Measurements from ENCODE around the gene METRN.
"Not testable (repeated sequence)": the region's sequence is repeated elsewhere in the genome, so short reads cannot be mapped to it uniquely, and the experiment has no call there.

Gene METRN

DNA sequence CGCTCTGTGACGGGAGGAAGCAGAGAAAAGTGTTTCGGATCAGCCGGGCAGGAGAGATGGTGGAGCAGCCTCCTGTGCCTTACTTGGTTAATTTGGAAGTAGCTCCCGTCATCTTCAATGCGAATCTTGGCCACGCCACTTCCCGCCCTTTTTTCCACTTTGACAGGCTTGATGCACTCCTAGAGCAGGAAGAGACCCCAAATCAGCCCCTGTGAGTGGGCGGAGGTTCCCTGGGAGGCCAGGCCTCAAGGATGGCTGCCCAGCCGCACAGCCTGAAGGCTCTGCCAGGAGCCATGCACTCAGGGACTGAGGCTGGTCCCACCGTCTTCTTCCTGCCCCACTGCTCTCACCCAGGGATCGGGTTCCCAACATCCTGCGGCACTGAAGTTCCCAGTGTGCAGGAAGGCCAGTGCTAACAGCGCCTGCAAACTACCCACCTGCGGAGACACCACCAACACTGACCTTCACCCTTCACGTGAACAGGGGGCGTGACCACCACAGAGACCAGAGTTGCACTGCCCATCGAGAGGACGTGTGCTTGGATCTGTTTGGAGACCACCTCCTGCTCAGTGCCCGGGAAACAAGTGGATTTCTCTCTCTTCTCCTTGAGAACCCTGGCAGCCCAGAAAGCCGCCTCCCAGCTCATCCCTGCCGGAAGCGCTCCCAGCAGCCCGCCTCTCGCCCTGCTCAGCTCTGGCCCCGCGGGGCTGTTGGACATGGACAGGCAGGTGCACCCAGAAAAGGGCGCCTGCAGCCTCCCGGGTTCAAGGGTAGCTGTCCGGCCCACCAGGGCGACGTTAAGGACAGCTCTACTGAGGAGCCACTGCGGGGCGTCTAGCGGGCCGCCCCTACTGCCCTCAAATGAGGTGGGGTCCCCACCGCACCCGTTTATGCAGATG lies 24.9 kb downstream of the METRN start:
- no peak for FAIRE-seq

DNA sequence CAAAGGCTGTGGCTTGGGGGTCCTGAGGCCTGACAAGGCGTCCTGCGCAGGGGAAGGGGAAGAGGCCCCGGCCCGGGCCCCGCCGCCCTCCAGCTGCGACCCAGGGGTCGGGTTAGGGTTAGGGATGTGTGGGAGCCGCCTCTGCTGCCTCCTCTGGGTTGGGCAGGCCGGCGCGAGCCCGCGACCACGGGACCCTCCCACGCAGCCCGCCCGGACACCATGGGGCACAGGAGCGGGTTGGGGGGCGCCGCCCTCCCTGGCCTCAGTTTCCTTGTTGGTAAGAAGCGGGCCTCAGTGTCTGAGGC lies 25.5 kb downstream of the METRN start:
- no peak for FAIRE-seq

DNA sequence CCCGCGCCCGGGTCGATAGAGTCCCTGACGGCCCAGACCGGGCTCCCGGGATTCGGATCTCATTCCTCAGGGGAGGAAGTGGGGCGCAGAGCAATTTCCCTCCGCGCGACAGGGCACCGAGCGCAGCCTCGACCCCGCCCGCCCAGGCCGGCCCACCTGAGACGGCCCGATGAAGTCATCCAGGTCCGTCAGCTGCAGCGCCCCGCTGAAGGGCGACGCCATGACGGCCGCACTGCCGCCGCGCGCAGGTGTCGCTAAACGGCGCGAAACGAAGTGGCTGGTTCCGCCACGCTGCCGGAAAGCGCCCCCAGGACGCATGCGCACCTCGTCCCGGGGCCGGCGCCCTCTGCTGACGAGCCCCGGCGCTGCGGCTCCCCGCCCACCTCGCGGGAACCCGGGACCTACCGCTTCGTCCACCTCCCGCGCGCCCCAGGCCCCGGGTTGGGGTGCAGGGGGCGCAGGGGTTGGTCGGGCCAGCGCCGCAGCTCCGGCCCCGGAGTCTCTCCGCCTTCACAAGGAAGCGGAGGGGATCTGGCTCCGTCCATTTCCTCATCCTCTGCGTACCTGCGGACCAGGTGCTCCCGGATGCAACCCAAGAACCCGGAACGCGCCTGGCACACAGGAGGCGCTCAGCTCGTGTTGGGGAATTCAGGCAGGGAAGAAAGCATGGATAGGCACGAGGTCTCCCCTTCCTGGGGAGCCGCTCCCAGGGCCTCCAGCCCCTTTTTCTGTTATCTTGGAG lies 26.0 kb downstream of the METRN start, which contains the start of gene CIAO3:
TSS of gene CIAO3 (minus strand) at position 234 of the 742 bp plus-strand sequence. CDS start at position 222, 12 bp downstream.
- no peak for FAIRE-seq

DNA sequence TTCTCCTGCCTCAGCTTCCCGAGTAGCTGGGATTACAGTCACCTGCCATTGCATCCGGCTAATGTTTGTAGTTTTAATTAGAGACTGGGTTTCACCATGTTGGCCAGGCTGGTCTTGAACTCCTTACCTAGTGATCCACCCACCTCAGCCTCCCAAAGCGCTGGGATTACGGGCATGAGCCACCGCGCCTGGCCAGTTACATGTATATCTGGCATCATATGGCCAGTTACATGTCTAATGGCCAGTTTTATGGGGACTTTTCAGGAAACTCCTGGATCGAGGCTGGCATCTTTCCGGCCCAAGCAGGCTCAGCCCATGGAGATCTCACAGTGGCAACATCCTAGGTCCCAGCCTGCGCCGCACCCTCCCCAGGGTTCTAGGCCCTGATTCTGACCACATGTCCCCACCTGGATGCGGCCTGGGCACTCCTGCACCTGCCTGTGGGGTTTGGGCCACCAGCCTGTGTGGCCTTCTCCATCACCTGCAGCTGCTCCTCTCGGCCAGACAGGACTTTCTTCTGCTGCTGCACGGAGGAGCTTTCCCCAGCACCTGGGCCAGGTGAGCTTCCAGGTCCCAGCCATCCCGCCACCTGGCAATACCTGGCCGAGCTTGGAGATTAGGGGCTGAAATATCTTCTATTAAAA lies 27.2 kb downstream of the METRN start:
- no peak for FAIRE-seq

DNA sequence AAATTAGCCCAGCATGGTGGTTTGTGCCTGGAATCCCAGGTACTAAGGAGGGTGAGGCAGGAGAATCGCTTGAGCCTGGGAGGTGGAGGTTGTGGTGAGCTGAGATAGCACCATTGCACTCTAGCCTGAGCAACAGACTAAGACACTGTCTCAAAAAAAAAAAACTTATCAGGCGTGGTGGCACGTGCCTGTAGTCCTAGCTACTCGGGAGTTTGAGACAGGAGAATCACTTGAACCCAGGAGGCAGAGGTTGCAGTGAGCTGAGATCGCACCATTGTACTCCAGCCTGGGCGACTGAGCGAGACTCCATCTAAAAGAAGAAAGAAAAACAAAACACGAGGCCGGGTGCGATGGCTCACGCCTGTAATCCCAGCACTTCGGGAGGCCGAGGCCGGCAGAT lies 28.0 kb downstream of the METRN start:
- not testable (repeated sequence) for FAIRE-seq

DNA sequence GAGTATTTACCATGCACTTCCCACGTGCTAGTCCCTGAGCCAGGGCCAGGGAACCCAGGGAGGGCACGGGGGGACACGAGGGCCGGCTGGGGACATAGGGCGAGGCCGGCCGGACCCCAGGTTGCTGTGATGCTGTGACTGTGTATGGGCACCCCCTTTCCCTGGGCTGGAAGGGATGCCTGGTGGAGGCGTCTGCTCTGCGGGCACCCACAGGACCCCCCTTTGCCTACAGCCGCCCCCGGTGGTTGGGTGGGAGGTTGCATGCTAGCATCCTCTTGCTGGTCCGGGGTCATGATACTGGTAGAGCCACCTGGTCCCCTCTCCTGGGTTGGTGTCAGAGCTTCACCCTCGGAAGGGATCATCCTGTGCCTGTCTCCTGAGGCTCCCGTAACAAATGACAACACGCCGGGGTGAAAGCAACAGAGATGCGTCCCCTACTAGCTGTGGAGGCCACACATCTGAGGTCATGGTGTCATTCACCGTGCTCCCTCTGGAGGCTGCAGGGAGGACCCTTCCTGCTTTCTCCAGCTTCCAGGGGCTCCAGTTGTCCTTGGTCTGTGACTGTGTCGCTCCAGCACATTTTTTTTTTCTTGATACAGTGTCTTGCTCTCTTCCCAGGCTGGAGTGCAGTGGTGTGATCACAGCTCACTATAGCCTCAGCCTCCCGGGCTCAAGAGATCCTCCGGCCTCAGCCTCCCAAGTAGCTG lies 29.0 kb downstream of the METRN start:
- no peak for FAIRE-seq

DNA sequence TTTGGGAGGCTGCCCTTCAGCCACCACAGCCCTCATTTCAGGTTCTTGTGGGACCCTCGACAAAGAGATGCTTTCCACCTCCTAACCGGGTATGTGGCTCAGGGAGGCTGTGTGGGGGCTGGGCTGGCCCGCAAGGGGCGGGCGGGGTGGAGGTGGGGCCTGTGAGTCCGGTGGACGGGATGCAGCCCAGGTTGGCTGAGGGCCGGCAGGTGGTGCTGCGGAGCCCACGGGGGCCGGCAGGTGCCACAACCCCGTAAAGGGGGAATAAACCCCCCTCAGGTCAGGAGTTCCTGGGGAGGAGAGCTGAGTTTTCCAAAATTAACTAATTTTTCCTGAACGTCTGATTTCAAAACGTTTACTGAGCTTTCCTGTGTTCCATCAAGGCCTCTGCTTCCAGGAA lies 30.8 kb downstream of the METRN start:
- FAIRE-seq, result no peak

DNA sequence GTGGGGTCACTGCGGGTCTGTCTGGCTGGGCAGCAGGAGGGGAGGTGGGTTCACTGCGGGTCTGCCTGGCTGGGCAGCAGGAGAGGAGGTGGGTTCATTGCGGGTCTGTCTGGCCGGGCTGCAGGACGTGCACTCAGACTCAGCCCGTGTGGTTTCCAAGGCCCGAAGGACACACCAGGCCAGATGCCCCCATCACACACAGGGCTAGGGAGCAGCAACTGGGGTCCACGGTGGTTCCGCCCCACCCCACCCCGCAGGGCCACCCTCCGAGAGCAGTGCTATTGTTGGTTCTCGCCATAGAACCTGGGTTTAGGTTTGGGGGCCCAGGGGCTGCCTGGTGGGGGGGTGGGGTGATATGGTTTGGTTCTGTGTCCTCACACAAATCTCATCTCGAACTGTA lies 31.7 kb downstream of the METRN start:
- FAIRE-seq, result no peak

DNA sequence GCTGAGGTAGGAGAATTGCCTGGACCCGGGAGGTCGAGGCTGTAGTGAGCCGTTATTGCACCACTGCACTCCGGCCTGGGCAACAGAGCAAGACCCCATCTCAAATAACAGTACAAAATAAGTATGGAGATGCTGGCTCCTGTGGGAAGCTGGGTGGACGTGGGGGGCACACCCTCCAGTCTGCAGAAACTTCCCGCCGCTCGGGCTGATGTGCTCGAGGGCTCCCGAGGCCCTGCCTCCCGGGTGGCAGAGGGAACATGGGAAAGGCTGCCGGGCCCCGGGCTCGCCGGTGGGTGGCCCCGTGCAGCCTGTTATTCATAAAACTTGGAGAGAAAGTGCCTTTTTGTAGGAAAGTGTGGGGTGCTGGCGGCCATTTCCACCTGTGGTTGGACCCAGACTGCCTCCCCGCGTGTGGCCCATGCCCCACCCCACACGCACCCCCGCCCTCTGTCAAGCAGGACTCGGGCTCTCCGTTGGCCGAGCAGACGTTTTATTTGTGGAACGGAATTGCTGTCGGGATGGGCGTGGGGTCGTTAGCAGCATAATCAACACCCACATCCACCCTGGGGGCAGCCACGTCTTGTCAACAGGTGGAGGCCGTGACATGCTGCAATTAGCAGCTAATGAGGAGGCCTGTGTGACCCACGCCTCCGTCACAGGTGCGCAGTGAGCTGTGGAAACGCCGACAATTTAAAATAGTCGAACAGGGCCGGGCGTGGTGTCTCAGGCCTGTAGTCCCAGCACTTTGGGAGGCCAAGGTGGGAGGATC lies 33.2 kb downstream of the METRN start:
- no peak for FAIRE-seq

DNA sequence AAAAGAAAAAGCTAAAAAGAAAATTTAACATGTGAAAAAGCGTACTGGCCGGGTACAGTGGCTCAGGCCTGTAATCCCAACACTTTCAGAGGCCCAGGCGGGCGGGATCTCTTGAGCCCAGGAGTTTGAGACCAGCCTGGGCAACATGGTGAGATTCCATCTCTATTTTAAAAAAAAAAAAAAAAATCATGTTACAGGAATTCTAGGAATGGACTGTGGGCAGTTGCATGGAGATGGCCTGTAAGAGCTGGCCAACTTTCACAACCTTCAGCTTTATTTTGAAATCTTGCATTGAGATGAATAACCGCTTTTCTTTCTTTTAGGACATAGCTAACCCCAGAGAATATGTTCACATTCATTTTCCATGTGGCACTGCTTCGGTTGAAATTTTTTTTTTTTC lies 34.1 kb downstream of the METRN start:
- no peak for FAIRE-seq

DNA sequence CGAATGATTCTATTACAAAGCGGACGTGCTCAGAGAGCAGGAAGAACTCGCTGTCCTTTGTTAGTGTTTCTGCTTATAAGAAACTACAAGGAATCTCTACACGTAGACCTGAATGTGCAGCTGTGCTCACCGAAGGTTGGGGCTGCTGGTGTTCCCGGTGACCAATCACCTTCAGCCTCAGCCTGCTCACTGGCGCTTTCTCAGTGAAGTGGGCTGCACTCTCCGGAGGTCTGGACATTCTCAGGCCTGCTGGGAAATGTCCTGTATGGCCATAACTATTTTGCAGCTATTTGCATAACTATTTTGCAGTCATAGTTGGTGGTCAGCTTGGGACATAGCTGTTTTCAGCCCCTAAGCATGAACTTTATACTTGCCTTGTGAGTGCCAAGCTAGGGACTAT lies 35.6 kb downstream of the METRN start:
- no peak for FAIRE-seq

DNA sequence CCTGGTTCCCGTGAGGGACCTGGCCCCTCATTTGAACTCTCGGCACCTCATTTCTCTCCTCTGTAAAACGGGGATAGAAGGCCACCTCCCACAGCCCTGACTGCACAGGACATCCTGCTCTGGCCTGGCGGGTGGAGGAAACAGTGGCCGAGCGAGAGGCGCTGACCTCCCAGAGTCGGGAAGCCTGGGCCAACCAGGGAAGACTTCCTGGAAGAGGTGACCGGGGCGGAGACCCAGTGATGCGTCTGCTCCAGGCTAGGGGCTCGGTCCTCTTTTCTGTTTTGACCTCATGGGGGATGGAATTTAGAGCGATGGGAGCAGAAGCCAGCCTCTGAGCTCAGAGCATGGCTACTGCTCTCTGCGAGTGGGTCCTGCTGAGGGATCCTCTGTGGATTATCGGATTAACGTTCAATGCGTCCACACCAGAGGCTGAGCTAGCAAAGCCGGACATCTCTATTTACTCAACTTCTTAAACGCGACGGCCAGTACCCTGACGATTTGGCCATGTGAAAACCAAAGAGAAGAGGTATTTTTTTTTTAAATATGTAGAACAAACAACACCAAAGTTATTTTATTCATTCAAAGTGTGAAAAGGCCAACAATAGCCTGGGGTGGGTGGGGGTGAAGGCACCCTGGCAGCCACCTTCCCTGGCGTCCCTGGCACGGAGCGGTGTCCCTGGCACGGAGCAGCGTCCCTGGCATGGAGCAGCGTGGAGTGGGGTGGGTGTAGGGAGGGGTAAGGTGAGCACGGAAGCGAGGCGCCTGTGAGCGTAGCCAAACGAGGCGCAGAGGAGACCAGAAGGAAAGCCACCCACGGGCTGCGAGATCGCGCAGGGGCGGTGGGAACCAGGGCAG lies 36.5 kb downstream of the METRN start:
- FAIRE-seq, result no peak

DNA sequence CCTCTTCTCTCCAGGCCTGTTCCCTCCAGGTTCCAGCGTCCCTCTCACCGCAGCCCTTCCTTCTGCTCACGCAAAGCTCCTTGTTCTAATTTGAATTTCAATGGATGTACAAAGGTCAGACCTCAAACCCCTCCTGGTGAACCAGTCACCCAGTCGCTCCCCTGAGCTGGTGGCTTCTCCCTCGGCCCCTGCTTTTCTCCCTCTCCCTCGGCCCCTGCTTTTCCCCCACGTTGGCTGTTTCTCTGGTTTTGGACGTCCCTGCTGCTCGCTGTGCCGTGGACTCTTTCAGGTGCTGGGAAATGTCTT lies 37.0 kb downstream of the METRN start:
- no peak for FAIRE-seq

DNA sequence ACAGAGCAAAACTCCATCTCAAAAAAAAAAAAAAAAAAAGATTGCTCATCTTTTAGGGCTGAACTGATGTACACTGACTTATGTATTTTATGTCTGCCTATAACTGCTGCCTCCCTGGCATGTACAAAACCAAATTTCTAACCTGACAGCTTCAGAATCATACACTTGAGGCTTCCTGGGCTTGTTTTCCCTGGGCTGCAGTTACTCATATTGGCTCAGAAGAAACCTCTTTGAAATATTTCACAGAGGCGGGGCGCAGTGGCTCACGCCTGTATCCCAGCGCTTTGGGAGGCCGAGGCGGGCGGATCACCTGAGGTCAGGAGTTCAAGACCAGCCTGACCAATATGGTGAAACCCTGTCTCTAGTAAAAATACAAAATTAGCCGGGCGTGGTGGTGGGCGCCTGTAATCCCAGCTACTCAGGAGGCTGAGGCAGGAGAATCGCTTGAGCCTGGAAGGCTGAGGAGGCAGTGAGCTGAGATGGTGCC lies 39.2 kb downstream of the METRN start:
- not testable (repeated sequence) for FAIRE-seq

DNA sequence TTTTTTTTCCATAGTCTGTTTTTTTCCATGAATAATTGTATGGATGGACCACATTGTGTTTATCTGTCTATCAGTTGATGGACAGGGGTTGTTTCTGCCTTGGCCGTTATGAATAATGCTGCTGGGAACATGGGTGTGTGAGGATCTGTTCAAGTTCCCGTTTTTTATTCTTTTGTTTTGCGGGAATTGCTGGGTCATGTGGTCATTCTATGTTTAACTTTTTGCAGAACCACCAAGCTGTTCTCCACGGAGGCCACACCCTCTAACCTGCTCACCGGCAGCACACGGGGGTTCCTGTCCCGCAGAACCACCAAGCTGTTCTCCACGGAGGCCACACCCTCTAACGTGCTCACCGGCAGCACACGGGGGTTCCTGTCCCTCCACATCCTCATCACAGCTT lies 39.7 kb downstream of the METRN start:
- no peak for FAIRE-seq

DNA sequence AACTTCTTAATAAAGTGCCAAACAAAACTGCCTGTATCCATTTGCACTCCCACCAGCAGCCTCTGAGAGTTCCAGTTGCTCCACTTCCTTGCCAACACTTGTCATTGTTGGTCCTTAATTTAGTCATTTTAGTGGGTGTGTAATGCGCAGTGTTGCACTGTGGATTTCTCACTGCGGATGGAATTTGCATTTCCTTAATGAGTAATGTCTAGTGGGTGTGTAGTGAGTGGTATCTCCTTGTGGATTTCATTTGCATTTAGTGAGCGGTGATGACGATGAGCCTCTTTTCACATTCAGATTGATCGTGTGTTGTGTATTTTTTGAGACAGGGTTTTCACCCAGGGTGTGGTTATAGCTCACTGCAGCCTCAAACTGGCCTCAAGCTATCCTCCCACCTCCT lies 41.5 kb downstream of the METRN start:
- no peak for FAIRE-seq

DNA sequence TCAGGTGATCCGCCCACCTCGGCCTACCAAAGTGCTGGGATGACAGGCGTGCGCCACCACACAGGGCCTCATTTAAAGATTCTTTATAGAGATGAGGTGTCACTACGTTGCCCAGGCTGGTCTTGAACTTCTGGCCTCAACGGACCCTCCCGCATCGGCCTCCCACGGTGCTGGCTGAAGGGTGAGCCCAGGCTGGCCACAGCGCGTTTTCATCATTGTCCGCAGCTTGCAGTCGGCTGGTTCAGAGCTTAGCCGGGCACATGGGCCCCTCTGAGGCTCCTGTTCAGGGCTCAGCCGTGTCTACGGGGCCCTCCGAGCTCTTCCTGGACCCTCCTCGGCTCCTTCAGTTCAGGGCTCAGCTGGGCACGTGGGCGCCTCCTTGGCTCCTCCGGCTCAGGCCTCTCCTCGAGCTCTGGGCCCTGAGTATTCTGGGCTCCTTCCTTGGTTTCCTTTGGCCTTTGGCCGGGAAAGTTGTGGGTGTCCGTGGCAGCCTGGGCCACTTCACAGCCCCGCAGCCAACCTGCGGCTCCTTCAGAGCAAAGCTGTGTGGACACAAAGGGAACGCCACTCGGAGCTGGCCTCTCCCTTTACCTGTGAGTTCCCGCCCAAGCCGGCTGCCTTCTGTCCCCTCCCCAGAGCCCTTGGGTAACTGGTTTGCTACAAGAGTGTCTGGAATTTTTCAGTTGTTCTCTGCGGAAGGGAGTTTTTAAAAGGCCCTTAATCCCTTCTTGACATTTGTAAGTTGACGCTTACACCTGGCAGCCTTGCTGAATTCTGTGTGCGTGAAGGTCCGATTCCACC lies 44.4 kb downstream of the METRN start:
- no peak for FAIRE-seq

DNA sequence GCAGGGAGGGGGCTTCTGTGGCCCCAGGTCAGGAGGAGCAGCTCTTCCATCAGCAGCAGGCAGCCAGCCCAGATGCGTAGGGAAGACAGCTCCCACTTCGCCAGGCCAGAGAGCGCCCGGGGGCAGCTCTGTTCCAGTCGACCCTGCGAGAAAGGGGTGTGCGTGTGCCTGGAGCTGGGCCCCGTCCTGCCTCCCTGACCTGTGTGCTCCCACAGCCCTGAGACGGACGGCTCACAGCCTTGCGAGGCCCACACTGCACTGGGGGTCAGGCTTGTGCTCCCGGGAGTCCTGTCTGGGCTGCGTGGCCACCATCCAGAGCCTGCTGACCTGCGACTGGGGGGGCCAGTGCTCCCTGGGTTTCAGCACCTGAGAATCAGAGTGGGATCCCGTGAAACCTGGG lies 45.1 kb downstream of the METRN start:
- no peak for FAIRE-seq

DNA sequence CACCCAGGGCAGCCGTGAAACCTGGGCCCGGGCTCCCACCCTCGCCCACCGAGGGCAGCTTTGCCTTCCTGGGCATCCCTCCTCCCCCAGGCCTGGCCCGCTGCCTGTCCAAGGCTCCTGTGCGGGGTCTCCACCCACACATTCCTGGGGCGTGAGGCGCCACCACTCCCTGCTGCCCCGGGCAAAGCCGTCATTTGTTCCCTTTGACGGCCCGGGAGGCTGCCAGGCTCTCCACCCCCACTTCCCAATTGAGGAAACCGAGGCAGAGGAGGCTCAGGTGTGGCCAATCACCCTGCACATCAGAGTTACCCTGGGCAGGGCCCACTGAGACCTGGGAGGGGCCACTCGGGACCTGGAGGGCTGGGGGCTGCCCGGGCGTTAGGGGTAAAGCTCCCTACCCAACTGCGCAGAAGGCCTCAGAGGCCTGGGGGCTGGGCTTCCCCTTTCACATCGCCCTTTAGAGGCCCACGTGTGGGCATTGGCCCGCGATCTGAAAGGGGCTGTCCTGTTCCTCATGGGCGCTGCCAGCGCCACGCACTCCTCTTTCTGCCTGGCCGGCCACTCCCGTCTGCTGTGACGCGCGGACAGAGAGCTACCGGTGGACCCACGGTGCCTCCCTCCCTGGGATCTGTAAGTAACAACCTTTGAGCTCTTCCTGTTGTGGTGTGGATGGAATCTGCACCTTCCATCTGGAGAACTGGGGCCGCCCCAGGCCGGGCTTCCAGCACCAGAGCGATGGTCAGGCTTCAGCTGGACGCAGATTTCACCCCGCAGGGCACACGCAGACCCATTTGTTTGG lies 45.8 kb downstream of the METRN start, which contains the start of gene MSLN:
TSS of gene MSLN (plus strand) at position 190 of the 799 bp plus-strand sequence. CDS start 1,947 bp downstream, outside the sequence.
- FAIRE-seq, result no peak

All from endometrium (tissue), 2 donors.